ENCODE measurements around the gene C4BPB.

GRCh38 chr1:207131163-207131562 is 42.5 kb downstream of the C4BPB start:
- no peak for TF ChIP-seq POLR2AphosphoS5 (IDR thresholded peaks at IDR 0.05)
- TF ChIP-seq POLR2A (IDR thresholded peaks at IDR 0.05) = no peak
